A549 (cell line): ENCODE results near the gene UQCC2. TPM values are rescaled to one million over a fixed set of nuclear protein-coding genes. Genes with fewer than 3 reads are reported as not detected.

Experiments used
- ATAC-seq, 2 experiments: fragments of 200-7000 bp in 1 of 2; fragments of >200 bp in 1 of 2; cut with Nextera tagmentation in 1 of 2; cut with Tn5 transposase in 1 of 2; 3 replicates each; pipeline versions ENCODE4 v1.8.0 to v1.9.1; 2018 to 2020; ENCODE audit warnings: mild to moderate bottlenecking in 1 of 2, moderate library complexity in 1 of 2
- CTCF ChIA-PET: fragments of 300-600 bp; sonication (Branson Sonifier 250); formaldehyde crosslinking; extraction: SDS; loops from one replicate; lab custom pipeline; 2021; ENCODE audit warnings: antibody characterized with exemption, inconsistent platforms; lab: Yijun Ruan, JAX
- POLR2A ChIA-PET: fragments of 350-600 bp; formaldehyde crosslinking; extraction: SDS; loops from one replicate; lab custom pipeline; 2021; ENCODE audit warnings: antibody characterized with exemption, inconsistent platforms; lab: Yijun Ruan, JAX
- DNase-seq, 2 experiments: peaks; one replicate each; pipeline versions ENCODE4 v3.0.0 to v3.0.0-alpha.2; 2011 to 2016; ENCODE audit warnings: low read depth in 1 of 2, low spot score in 1 of 2
- FAIRE-seq: peaks from 2 replicates; lab custom pipeline; 2011; peaks lifted over from hg19 to GRCh38; lab: Jason Lieb, UNC
- H3K27ac ChIP-seq, 2 experiments: fragments of >200 bp; sonication (Bioruptor Twin); formaldehyde crosslinking; 3 replicates each; pipeline ENCODE4 v1.5.1; 2016 to 2017
- H3K4me1 ChIP-seq: fragments of >200 bp; sonication (Bioruptor Twin); formaldehyde crosslinking; 3 replicates; pipeline ENCODE4 v1.6.1; 2016
- H3K4me2 ChIP-seq: fragments of >200 bp; sonication (Bioruptor Twin); formaldehyde crosslinking; 3 replicates; pipeline ENCODE4 v1.6.1; 2016
- H3K4me3 ChIP-seq: fragments of >200 bp; sonication (Bioruptor Twin); formaldehyde crosslinking; 3 replicates; pipeline ENCODE4 v1.5.1; 2016
- H3K9me3 ChIP-seq: fragments of >200 bp; sonication (Bioruptor Twin); formaldehyde crosslinking; 3 replicates; pipeline ENCODE4 v1.6.1; 2016
- ATOH8 ChIP-seq: fragments of 250-450 bp; sonication (Bioruptor Pico); IDR thresholded peaks from 2 replicates; pipeline ENCODE4 v1.5.0; 2020; ENCODE audit warnings: low read depth, mild to moderate bottlenecking, moderate library complexity
- CBX2 ChIP-seq: fragments of 200-600 bp; sonication (generic); IDR thresholded peaks from 2 replicates; pipeline ENCODE4 v1.6.1; 2016; ENCODE audit warnings: low read depth, mild to moderate bottlenecking, borderline replicate concordance
- CHD2 ChIP-seq: fragments of 150-350 bp; IDR thresholded peaks from 2 replicates; pipeline ENCODE4 v1.6.1; 2014; ENCODE audit warnings: low read length; ENCODE audit not compliant: partially characterized antibody
- EHF ChIP-seq: fragments of 250-450 bp; sonication (Bioruptor Pico); IDR thresholded peaks from 2 replicates; pipeline ENCODE4 v1.5.0; 2020; ENCODE audit warnings: mild to moderate bottlenecking
- FOSB ChIP-seq: fragments of 250-450 bp; sonication (Bioruptor Pico); IDR thresholded peaks from 2 replicates; pipeline ENCODE4 v1.5.0; 2020; ENCODE audit warnings: mild to moderate bottlenecking, moderate library complexity
- HOXB5 ChIP-seq: fragments of 250-450 bp; sonication (Bioruptor Pico); IDR thresholded peaks from 2 replicates; pipeline ENCODE4 v1.5.0; 2020; ENCODE audit warnings: mild to moderate bottlenecking, moderate library complexity
- JUN ChIP-seq, 2 experiments: fragments of >200 bp; sonication (Bioruptor Twin); formaldehyde crosslinking; IDR thresholded peaks; 2 replicates in 1 of 2; 3 replicates in 1 of 2; pipeline ENCODE4 v1.6.1; 2016 to 2017
- KDM1A ChIP-seq: fragments of 200-600 bp; sonication (generic); IDR thresholded peaks from 2 replicates; pipeline ENCODE4 v1.6.1; 2016; ENCODE audit warnings: low read depth, mild to moderate bottlenecking
- KDM5A ChIP-seq: fragments of 200-600 bp; sonication (generic); IDR thresholded peaks from 2 replicates; pipeline ENCODE4 v1.6.1; 2016; ENCODE audit warnings: antibody characterized with exemption, mild to moderate bottlenecking
- MYC ChIP-seq: IDR thresholded peaks from 2 replicates; pipeline ENCODE4 v1.6.1; 2012; ENCODE audit warnings: mild to moderate bottlenecking, inconsistent platforms, low read length, improper control_type of control experiment, borderline replicate concordance
- NFE2L2 ChIP-seq: fragments of 150-350 bp; conservative IDR thresholded peaks from 2 replicates; pipeline ENCODE4 v1.6.1; 2014; ENCODE audit warnings: low read length
- NR3C1 ChIP-seq: fragments of >200 bp; sonication (Bioruptor Twin); formaldehyde crosslinking; IDR thresholded peaks from 3 replicates; pipeline ENCODE4 v1.6.1; 2017
- POLR2A ChIP-seq: IDR thresholded peaks from 2 replicates; pipeline ENCODE4 v1.6.1; 2012; ENCODE audit warnings: mild to moderate bottlenecking, low read length
- POLR2AphosphoS2 ChIP-seq: conservative IDR thresholded peaks from 2 replicates; pipeline ENCODE4 v1.6.1; 2012; ENCODE audit warnings: low read length, improper control_type of control experiment, inconsistent platforms
- RAD21 ChIP-seq, 2 experiments: fragments of >200 bp in 1 of 2; sonication (Bioruptor Twin) in 1 of 2; formaldehyde crosslinking in 1 of 2; IDR thresholded peaks in 1 of 2; conservative IDR thresholded peaks in 1 of 2; 2 replicates in 1 of 2; 3 replicates in 1 of 2; pipeline ENCODE4 v1.6.1; 2012 to 2018; ENCODE audit warnings: inconsistent platforms in 1 of 2
- RCOR1 ChIP-seq: fragments of 150-350 bp; IDR thresholded peaks from 2 replicates; pipeline ENCODE4 v1.6.1; 2014; ENCODE audit warnings: antibody characterized with exemption, low read length, low read depth
- RFX5 ChIP-seq: fragments of 450-650 bp; IDR thresholded peaks from 2 replicates; pipeline ENCODE4 v1.7.1; 2014; ENCODE audit warnings: antibody characterized with exemption, mild to moderate bottlenecking, moderate library complexity
- SREBF2 ChIP-seq: fragments of 450-650 bp; IDR thresholded peaks from 2 replicates; pipeline ENCODE4 v1.6.1; 2014; ENCODE audit warnings: mild to moderate bottlenecking, moderate library complexity
- TP53 ChIP-seq: fragments of 250-450 bp; sonication (Bioruptor Pico); IDR thresholded peaks from 2 replicates; pipeline ENCODE4 v1.5.0; 2021; ENCODE audit warnings: mild to moderate bottlenecking, moderate library complexity
- USF2 ChIP-seq: fragments of 450-650 bp; IDR thresholded peaks from 2 replicates; pipeline ENCODE4 v1.6.1; 2014; ENCODE audit warnings: antibody characterized with exemption
- ZC3H11A ChIP-seq: fragments of 450-650 bp; IDR thresholded peaks from 2 replicates; pipeline ENCODE4 v1.6.1; 2014; ENCODE audit warnings: antibody characterized with exemption, mild to moderate bottlenecking
- ZFP36 ChIP-seq: fragments of 450-650 bp; IDR thresholded peaks from 2 replicates; pipeline ENCODE4 v1.6.1; 2014; ENCODE audit warnings: borderline replicate concordance; ENCODE audit not compliant: partially characterized antibody
- WGBS: methylation state at CpG from one replicate; pipeline ENCODE4 v1.1.6; 2017; ENCODE audit errors: missing lambda C conversion rate; 5-methylcytosine and 5-hydroxymethylcytosine counted together
- polyA plus RNA-seq, 4 experiments: library from polyadenylated mRNA; depleted of rRNA in 3 of 4; stranded (reverse); fragments of >200 nt; fragmentation: RNase III in 1 of 4; extraction: RNeasy Plus Mini Kit Qiagen cat#74134 plus additional on column Dnase treatment in 1 of 4; gene quantifications; 2 replicates in 3 of 4; 3 replicates in 1 of 4; pipeline ENCODE4 v1.2.3, GENCODE V29; 2011 to 2017

Gene UQCC2
- polyA plus RNA-seq, 2 of the 4 experiments (the other 2 are of a cell fraction), result 65.5 to 82.0 TPM

- ATAC-seq (no peak), DNase-seq (no peak), FAIRE-seq (no peak)
- POLR2A ChIA-PET, result no interaction called here
- WGBS, result 80% methylated on average over 10 of the region's 10 CpGs
- Histone ChIP-seq H3K4me2 (no peak overlapping the region), H3K4me1 (no peaks in the 10 kb centered on the region), H3K9me3 (no peaks in the 10 kb centered on the region), H3K27ac (no peak overlapping the region; a peak in 1 of 6 replicates), H3K4me3 (no peak overlapping the region)
- TF ChIP-seq POLR2A, result no peak
- no peak for TF ChIP-seq USF2
- no peak for TF ChIP-seq ZFP36
- TF ChIP-seq ATOH8 (CRISPR knock-in tag), result no peak
- TF ChIP-seq CBX2, result no peak
- TF ChIP-seq KDM5A, result no peak
- TF ChIP-seq NFE2L2, result no peak
- no peak for TF ChIP-seq SREBF2
- TF ChIP-seq POLR2AphosphoS2, result no peak
- TF ChIP-seq EHF (CRISPR knock-in tag), result no peak
- TF ChIP-seq HOXB5 (CRISPR knock-in tag), result no peak
- no peak for TF ChIP-seq RAD21 (conservative IDR thresholded peaks at IDR 0.05 in 1 of 2, IDR thresholded peaks at IDR 0.05 in 1 of 2)
- no peak for TF ChIP-seq MYC
- no peak for TF ChIP-seq RFX5
- TF ChIP-seq JUN (IDR thresholded peaks at IDR 0.05), result no peak
- no peak for TF ChIP-seq FOSB (CRISPR knock-in tag)
- TF ChIP-seq RCOR1, result no peak
- CTCF ChIA-PET, result interaction anchor here (0.8 to 2.1 kb wide), 2 partner anchors 15 to 19 kb away, joined by 4 to 10 read pairs; partner anchors contain the start of gene UQCC2
Measured at GRCh38 chr6:33730611-33731010, 19.1 kb upstream of the UQCC2 start.

- TF ChIP-seq ZC3H11A (no peak), TP53 (CRISPR knock-in tag) (no peak), USF2 (no peak), ATOH8 (CRISPR knock-in tag) (no peak), CHD2 (no peak), KDM5A (no peak), KDM1A (no peak), NR3C1 (no peak)
- TF ChIP-seq, all 56 proteins: peak for 0
- no peaks in the 10 kb centered on the region for H3K9me3 ChIP-seq
- no peak overlapping the region for H3K4me2 ChIP-seq
- H3K4me3 ChIP-seq, result no peak overlapping the region
- FAIRE-seq (no peak), ATAC-seq (no peak), DNase-seq (no peak)
- POLR2A ChIA-PET, result no interaction called here
- CTCF ChIA-PET, result interaction anchor here (1.5 to 1.9 kb wide), 2 partner anchors 42 to 144 kb away, joined by 3 to 4 read pairs; no protein-coding TSS in a partner anchor
- H3K4me1 ChIP-seq, result no peaks in the 10 kb centered on the region
- no peak overlapping the region for H3K27ac ChIP-seq
- WGBS, result 62% methylated on average over 5 of the region's 6 CpGs
Measured at GRCh38 chr6:33729059-33729458, 17.6 kb upstream of the UQCC2 start.
